ENCODE measurements around the gene MADD.
"Not testable (repeated sequence)": the region's sequence is repeated elsewhere in the genome, so short reads cannot be mapped to it uniquely, and the experiment has no call there.

The MADD gene

GRCh38 chr11:47326198-47326597 is 56.3 kb downstream of the MADD start:
- no peak for DNase-seq

GRCh38 chr11:47327025-47327424 is 57.1 kb downstream of the MADD start:
- no peak for DNase-seq

GRCh38 chr11:47327949-47328348 is 58.0 kb downstream of the MADD start:
- DNase-seq: no peak

GRCh38 chr11:47328449-47329390 is 58.8 kb downstream of the MADD start:
- no peak for DNase-seq

- no peak for DNase-seq
Observed at GRCh38 chr11:47329431-47329986, 59.6 kb downstream of the MADD start.

- no peak for DNase-seq
Observed at GRCh38 chr11:47329987-47330931, 60.3 kb downstream of the MADD start.

GRCh38 chr11:47331454-47332302 is 61.7 kb downstream of the MADD start:
- DNase-seq: no peak

GRCh38 chr11:47332303-47332711 is 62.4 kb downstream of the MADD start:
- DNase-seq: no peak

- no peak for DNase-seq
Observed at GRCh38 chr11:47332791-47333525, 63.0 kb downstream of the MADD start.

GRCh38 chr11:47333526-47333845 is 63.6 kb downstream of the MADD start:
- no peak for DNase-seq

GRCh38 chr11:47333886-47334443 is 64.0 kb downstream of the MADD start:
- DNase-seq: no peak

- not testable (repeated sequence) for DNase-seq
Observed at GRCh38 chr11:47334699-47335411, 64.9 kb downstream of the MADD start.

GRCh38 chr11:47335733-47336132 is 65.8 kb downstream of the MADD start:
- no peak for DNase-seq

- DNase-seq: no peak
Observed at GRCh38 chr11:47336595-47336994, 66.7 kb downstream of the MADD start.

- no peak for DNase-seq
Observed at GRCh38 chr11:47337229-47337924, 67.4 kb downstream of the MADD start.

- no peak for DNase-seq
Observed at GRCh38 chr11:47338396-47339241, 68.7 kb downstream of the MADD start.

GRCh38 chr11:47340010-47340409 is 70.1 kb downstream of the MADD start:
- no peak for DNase-seq

GRCh38 chr11:47340980-47341775 is 71.2 kb downstream of the MADD start:
- no peak for DNase-seq
